Astrocyte (in vitro differentiated cells and primary cell): ENCODE measurements around the gene JPT2. TPM values are rescaled to one million over a fixed set of nuclear protein-coding genes. Genes with fewer than 3 reads are reported as not detected.

Experiments
- DNase-seq: peaks from one replicate; pipeline ENCODE4 v3.0.0-alpha.2; 2010; ENCODE audit warnings: low read depth
- FAIRE-seq: peaks from 2 replicates; lab custom pipeline; 2011; peaks lifted over from hg19 to GRCh38; lab: Jason Lieb, UNC
- H2AFZ ChIP-seq: 2 replicates; pipeline ENCODE4 v1.6.0; 2012; ENCODE audit warnings: low read depth, low read length, inconsistent platforms
- H3K27ac ChIP-seq: 2 replicates; pipeline ENCODE4 v1.5.1; 2011; ENCODE audit warnings: low read depth, low read length, inconsistent platforms
- H3K27me3 ChIP-seq: 2 replicates; pipeline ENCODE4 v1.6.0; 2011; ENCODE audit warnings: low read length, inconsistent platforms; ENCODE audit not compliant: insufficient read depth
- H3K36me3 ChIP-seq: 2 replicates; pipeline ENCODE4 v1.5.1; 2011; ENCODE audit warnings: low read length, inconsistent platforms; ENCODE audit not compliant: insufficient read depth
- H3K4me1 ChIP-seq: 2 replicates; pipeline ENCODE4 v1.5.1; 2011; ENCODE audit warnings: low read length, inconsistent platforms; ENCODE audit not compliant: insufficient read depth
- H3K4me2 ChIP-seq: 2 replicates; pipeline ENCODE4 v1.6.0; 2012; ENCODE audit warnings: low read length, inconsistent platforms
- H3K4me3 ChIP-seq: 2 replicates; pipeline ENCODE4 v1.5.1; 2011; ENCODE audit warnings: low read depth, mild to moderate bottlenecking, low read length, inconsistent platforms; ENCODE audit not compliant: insufficient read depth
- H3K79me2 ChIP-seq: 2 replicates; pipeline ENCODE4 v1.6.0; 2012; ENCODE audit warnings: mild to moderate bottlenecking, low read length, inconsistent platforms; ENCODE audit not compliant: insufficient read depth
- H3K9ac ChIP-seq: 2 replicates; pipeline ENCODE4 v1.6.0; 2012; ENCODE audit warnings: mild to moderate bottlenecking, low read length, inconsistent platforms
- H3K9me3 ChIP-seq: 2 replicates; pipeline ENCODE4 v1.5.1; 2012; ENCODE audit warnings: low read depth, mild to moderate bottlenecking, low read length, inconsistent platforms; ENCODE audit not compliant: insufficient read depth
- H4K20me1 ChIP-seq: 2 replicates; pipeline ENCODE4 v1.6.0; 2012; ENCODE audit warnings: low read length, inconsistent platforms; ENCODE audit not compliant: insufficient read depth
- H3K27ac Mint-ChIP-seq: one replicate; pipeline ENCODE4 v1.8.0; 2021; ENCODE audit warnings: mild to moderate bottlenecking, mixed read lengths; ENCODE audit not compliant: unreplicated experiment
- H3K27me3 Mint-ChIP-seq: one replicate; pipeline ENCODE4 v1.8.0; 2021; ENCODE audit warnings: low read depth, mixed read lengths; ENCODE audit not compliant: unreplicated experiment
- H3K36me3 Mint-ChIP-seq: one replicate; pipeline ENCODE4 v1.8.0; 2021; ENCODE audit warnings: low read depth, mixed read lengths; ENCODE audit not compliant: unreplicated experiment
- H3K4me1 Mint-ChIP-seq: one replicate; pipeline ENCODE4 v1.8.0; 2021; ENCODE audit warnings: low read depth, mixed read lengths; ENCODE audit not compliant: unreplicated experiment
- H3K4me3 Mint-ChIP-seq: one replicate; pipeline ENCODE4 v1.8.0; 2021; ENCODE audit warnings: mild to moderate bottlenecking, moderate library complexity, mixed read lengths; ENCODE audit not compliant: unreplicated experiment
- H3K9me3 Mint-ChIP-seq: one replicate; pipeline ENCODE4 v1.8.0; 2021; ENCODE audit warnings: mild to moderate bottlenecking, mixed read lengths; ENCODE audit not compliant: unreplicated experiment
- EZH2 ChIP-seq: IDR thresholded peaks from 2 replicates; pipeline ENCODE4 v1.6.1; 2012; ENCODE audit warnings: mild to moderate bottlenecking, low read length, inconsistent platforms; ENCODE audit not compliant: insufficient read depth
- total RNA-seq: library from RNA; stranded (reverse); gene quantifications from 2 replicates; pipeline ENCODE4 v1.2.1, GENCODE V29; 2021
- TF ChIP-seq, protein P1 (sequence below): IDR thresholded peaks from 2 replicates; pipeline ENCODE4 v1.5.1; 2011; ENCODE audit warnings: low read depth, mild to moderate bottlenecking, inconsistent platforms, low read length, moderate library complexity; ENCODE audit not compliant: insufficient read depth

JPT2 gene
- total RNA-seq, 1 donor from 2014 or later: 143 TPM

DNA sequence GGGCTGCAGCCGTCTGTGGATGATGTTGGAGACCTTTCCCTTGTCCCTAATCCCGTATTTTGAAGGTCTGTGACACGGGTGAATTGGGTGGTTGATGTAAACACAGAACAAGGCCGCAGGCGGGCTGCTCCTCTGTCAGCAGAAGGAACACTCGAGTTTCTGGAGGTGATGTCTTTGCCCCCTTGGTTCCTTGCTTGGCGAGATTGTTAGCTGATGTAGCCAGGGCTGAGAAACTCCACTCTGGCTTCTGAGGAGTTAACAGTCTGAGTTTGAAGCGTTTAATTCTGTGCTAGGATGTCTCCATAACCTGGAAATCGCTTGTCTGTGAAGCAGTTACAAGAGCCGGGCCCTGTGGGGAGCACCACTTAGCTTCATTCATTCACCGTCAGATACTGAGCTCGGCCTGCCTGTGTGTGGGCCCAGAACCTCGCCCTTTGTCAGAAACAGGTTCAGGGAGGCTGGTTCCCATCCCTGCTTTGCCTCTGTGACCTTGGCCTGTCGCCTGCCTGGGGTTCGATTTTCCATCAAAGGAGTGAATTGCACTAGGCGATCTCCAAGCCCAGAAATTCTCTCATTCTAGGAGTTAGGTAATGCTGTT, 29.2 kb downstream of the JPT2 start:
- no peak overlapping the region for H2AFZ ChIP-seq
- H3K36me3 Mint-ChIP-seq: peaks cover 3% of the 10 kb centered on the region

DNA sequence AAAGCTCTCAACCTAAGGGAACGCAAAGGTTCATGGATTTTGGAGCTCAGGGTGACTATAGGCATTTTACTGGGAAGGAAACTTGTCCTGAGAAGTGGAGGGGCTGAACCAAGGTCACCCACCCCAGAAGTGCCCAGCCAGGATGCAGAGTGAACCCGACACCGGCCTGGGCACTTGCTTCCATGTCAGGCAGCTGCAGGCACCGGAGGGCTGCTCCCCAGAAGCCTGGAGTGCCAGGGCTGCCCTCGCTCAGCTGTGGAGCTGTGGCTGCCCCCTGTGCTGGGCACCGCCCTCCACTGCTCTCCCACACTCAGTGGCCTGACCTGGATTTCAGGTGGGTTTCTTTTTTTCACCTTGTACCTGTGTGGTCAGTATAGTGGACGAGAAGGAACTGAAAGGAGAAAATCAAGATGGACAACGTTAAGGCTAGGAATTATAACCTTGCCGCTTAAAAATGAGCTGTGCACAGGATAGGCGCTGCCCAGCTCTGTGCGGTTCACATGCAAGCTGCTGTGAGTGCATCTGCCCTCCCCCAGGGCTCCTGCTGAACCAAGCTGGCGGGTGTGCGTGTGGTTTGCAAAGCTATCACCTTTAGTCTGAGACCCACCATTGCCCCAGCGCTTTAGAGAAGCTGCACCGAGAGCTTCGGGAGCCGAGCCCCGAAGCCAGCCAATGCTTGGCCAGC, 30.1 kb downstream of the JPT2 start:
- TF ChIP-seq EZH2: no peak
- TF ChIP-seq, protein P1, sequence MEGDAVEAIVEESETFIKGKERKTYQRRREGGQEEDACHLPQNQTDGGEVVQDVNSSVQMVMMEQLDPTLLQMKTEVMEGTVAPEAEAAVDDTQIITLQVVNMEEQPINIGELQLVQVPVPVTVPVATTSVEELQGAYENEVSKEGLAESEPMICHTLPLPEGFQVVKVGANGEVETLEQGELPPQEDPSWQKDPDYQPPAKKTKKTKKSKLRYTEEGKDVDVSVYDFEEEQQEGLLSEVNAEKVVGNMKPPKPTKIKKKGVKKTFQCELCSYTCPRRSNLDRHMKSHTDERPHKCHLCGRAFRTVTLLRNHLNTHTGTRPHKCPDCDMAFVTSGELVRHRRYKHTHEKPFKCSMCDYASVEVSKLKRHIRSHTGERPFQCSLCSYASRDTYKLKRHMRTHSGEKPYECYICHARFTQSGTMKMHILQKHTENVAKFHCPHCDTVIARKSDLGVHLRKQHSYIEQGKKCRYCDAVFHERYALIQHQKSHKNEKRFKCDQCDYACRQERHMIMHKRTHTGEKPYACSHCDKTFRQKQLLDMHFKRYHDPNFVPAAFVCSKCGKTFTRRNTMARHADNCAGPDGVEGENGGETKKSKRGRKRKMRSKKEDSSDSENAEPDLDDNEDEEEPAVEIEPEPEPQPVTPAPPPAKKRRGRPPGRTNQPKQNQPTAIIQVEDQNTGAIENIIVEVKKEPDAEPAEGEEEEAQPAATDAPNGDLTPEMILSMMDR: no peak
- Histone ChIP-seq H3K4me3 (peak overlapping the region; percentile 91), H3K4me2 (peak overlapping the region; percentile 99)

More for the DNA sequence above, 29.2 kb downstream of the JPT2 start:
- H3K27me3 Mint-ChIP-seq: no peaks in the 10 kb centered on the region
- peak overlapping the region; percentile 77 for H3K27ac Mint-ChIP-seq
- H3K4me1 ChIP-seq: peaks cover 28% of the 10 kb centered on the region
- H3K36me3 ChIP-seq: peaks cover 4% of the 10 kb centered on the region
- H3K79me2 ChIP-seq: peaks cover 65% of the 10 kb centered on the region
- peaks cover 20% of the 10 kb centered on the region for H3K4me1 Mint-ChIP-seq
- TF ChIP-seq EZH2: no peak
- TF ChIP-seq, protein P1: no peak
- no peaks in the 10 kb centered on the region for H3K27me3 ChIP-seq
- FAIRE-seq: no peak
- peak overlapping the region; percentile 99 for H3K4me2 ChIP-seq
- peak overlapping the region; percentile 92 for H3K4me3 Mint-ChIP-seq
- peak overlapping the region; percentile 98 for H3K9ac ChIP-seq
- no peaks in the 10 kb centered on the region for H3K9me3 ChIP-seq
- H3K27ac ChIP-seq: peak overlapping the region; percentile 60
- H4K20me1 ChIP-seq: peaks cover 50% of the 10 kb centered on the region
- DNase-seq: peak; percentile 52
- peak overlapping the region; percentile 91 for H3K4me3 ChIP-seq
- no peaks in the 10 kb centered on the region for H3K9me3 Mint-ChIP-seq

DNA sequence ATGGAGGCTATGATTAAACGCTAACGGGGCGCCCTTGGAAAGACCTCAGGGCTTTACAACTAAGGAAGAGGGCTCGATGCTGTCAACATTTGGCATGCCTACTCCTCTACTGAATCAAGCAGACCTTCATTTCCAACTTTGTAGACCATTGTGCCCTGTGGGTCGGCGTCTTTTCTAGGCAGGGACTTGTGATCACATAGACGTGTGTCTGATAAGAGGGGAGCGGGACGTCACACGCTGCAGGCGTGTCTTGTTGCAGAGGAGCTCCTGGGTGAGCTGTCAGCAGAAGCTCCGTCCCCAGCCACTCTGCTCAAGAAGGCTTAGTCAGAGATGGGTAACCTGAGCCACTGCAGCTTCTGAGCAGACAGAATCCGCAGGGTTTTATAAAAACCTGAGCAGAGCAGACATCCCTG, 30.7 kb downstream of the JPT2 start:
- Histone ChIP-seq H3K79me2 (peaks cover 80% of the 10 kb centered on the region), H3K4me3 (no peak overlapping the region), H3K4me1 (peaks cover 42% of the 10 kb centered on the region), H3K4me2 (peak overlapping the region; percentile 99), H3K36me3 (no peaks in the 10 kb centered on the region), H3K27me3 (no peaks in the 10 kb centered on the region), H4K20me1 (peaks cover 65% of the 10 kb centered on the region), H2AFZ (no peak overlapping the region), H3K9me3 (no peaks in the 10 kb centered on the region), H3K9ac (no peak overlapping the region), H3K27ac (no peak overlapping the region)
- no peaks in the 10 kb centered on the region for H3K27me3 Mint-ChIP-seq
- no peak overlapping the region for H3K27ac Mint-ChIP-seq
- FAIRE-seq: no peak
- H3K4me3 Mint-ChIP-seq: peak overlapping the region; percentile 71
- no peak for TF ChIP-seq EZH2
- TF ChIP-seq, protein P1: no peak
- H3K4me1 Mint-ChIP-seq: peaks cover 27% of the 10 kb centered on the region
- no peaks in the 10 kb centered on the region for H3K9me3 Mint-ChIP-seq
- H3K36me3 Mint-ChIP-seq: no peaks in the 10 kb centered on the region
- peak; percentile 79 for DNase-seq

More for the DNA sequence above, 30.1 kb downstream of the JPT2 start:
- FAIRE-seq: no peak
- H3K79me2 ChIP-seq: peaks cover 75% of the 10 kb centered on the region
- Mint-ChIP-seq H3K4me1 (peaks cover 25% of the 10 kb centered on the region), H3K4me3 (peak overlapping the region; percentile 92), H3K9me3 (no peaks in the 10 kb centered on the region), H3K27ac (peak overlapping the region; percentile 77), H3K27me3 (no peaks in the 10 kb centered on the region), H3K36me3 (peaks cover under 1% of the 10 kb centered on the region)
- no peaks in the 10 kb centered on the region for H3K36me3 ChIP-seq
- H3K4me1 ChIP-seq: peaks cover 37% of the 10 kb centered on the region
- no peak overlapping the region for H3K27ac ChIP-seq
- DNase-seq: no peak
- no peaks in the 10 kb centered on the region for H3K27me3 ChIP-seq
- H2AFZ ChIP-seq: no peak overlapping the region
- H3K9ac ChIP-seq: peak overlapping the region; percentile 98
- H3K9me3 ChIP-seq: no peaks in the 10 kb centered on the region
- H4K20me1 ChIP-seq: peaks cover 59% of the 10 kb centered on the region
